PFSK-1 (cell line): ENCODE results near the gene RNF130.

Experiments used
- FOXP2 ChIP-seq: optimal IDR thresholded peaks from 2 replicates; pipeline ENCODE3; 2011; ENCODE audit warnings: borderline replicate concordance, control low read depth, inconsistent platforms; ENCODE audit not compliant: insufficient read depth; ENCODE audit errors: extremely low read length, extremely low read depth
- POLR2AphosphoS5 ChIP-seq: IDR thresholded peaks from 2 replicates; pipeline ENCODE4 v1.6.1; 2012; ENCODE audit warnings: low read depth, mild to moderate bottlenecking, control low read depth, low read length, moderate library complexity
- REST ChIP-seq, 2 experiments: IDR thresholded peaks; 2 replicates each; pipeline versions ENCODE4 v1.6.1 to v1.8.0; 2011 to 2012; ENCODE audit warnings: low read depth in 2 of 2, low read length in 2 of 2, control low read depth in 1 of 2, inconsistent platforms in 1 of 2, mild to moderate bottlenecking in 1 of 2, moderate library complexity in 1 of 2; ENCODE audit not compliant: insufficient read depth in 1 of 2
- SIN3A ChIP-seq: IDR thresholded peaks from 2 replicates; pipeline ENCODE4 v1.6.1; 2012; ENCODE audit warnings: mild to moderate bottlenecking, low read length, moderate library complexity, borderline replicate concordance; ENCODE audit not compliant: insufficient read depth
- TAF1 ChIP-seq: IDR thresholded peaks from 2 replicates; pipeline ENCODE4 v1.6.1; 2012; ENCODE audit warnings: low read length, control low read depth, borderline replicate concordance; ENCODE audit not compliant: insufficient read depth

The RNF130 gene

GRCh38 chr5:180043377-180043776 is 28.2 kb downstream of the RNF130 start:
- TF ChIP-seq SIN3A (no peak), REST (IDR thresholded peaks at IDR 0.05; ENCODE audit: insufficient read depth in 1 of 2, low read depth in 2 of 2, low read length in 2 of 2) (no peak), FOXP2 (no peak), POLR2AphosphoS5 (no peak), TAF1 (no peak)

GRCh38 chr5:180041301-180042274 is 30.0 kb downstream of the RNF130 start:
- TF ChIP-seq REST (IDR thresholded peaks at IDR 0.05; ENCODE audit: insufficient read depth in 1 of 2, low read depth in 2 of 2, low read length in 2 of 2) (no peak), FOXP2 (no peak), TAF1 (no peak), POLR2AphosphoS5 (no peak), SIN3A (no peak)

GRCh38 chr5:180040287-180041214 is 31.0 kb downstream of the RNF130 start:
- TF ChIP-seq REST (IDR thresholded peaks at IDR 0.05; ENCODE audit: insufficient read depth in 1 of 2, low read depth in 2 of 2, low read length in 2 of 2) (no peak), POLR2AphosphoS5 (no peak), TAF1 (no peak), FOXP2 (no peak), SIN3A (no peak)

DNA sequence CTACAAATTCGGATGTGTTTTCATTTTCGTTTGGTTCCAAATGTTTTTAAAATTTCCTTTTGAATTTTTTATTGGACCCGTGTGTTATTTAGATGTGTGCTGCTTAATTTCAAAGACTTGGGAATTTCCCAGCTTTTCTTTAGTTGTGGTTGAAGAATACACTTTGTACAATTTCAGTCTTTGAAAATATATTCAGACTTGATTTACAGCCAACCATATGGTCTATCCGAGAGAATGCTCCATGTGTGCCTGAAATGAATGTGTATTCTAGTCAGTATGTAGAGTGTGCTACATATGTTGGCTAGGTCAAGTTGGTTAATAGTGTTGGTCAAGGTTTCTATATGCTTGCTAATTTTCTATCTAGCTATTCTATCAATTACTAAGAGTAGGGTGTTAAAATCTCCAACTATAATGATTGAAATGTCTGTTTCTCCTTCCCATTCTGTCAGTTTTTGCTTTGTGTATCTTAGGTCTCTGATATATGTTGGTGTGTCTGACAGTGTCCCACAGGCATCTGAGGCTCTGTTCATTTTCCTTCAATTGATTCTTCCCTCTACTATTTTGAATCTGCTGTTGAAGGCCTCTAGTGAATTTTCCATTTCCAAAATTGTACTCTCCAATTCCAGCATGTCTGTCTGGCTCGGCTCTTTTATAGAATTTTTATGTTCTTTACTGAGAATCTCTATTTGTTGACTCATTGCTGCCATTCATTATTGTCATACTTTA is 36.2 kb downstream of the RNF130 start:
- no peak for TF ChIP-seq POLR2AphosphoS5
- no peak for TF ChIP-seq SIN3A

GRCh38 chr5:180034564-180034963 is 37.0 kb downstream of the RNF130 start:
- TF ChIP-seq TAF1 (no peak), SIN3A (no peak), POLR2AphosphoS5 (no peak), FOXP2 (no peak), REST (IDR thresholded peaks at IDR 0.05; ENCODE audit: insufficient read depth in 1 of 2, low read depth in 2 of 2, low read length in 2 of 2) (no peak)
